Islet of Langerhans (tissue), 1 donor: ENCODE measurements around the gene STXBP6.
"Not testable (repeated sequence)": the region's sequence is repeated elsewhere in the genome, so short reads cannot be mapped to it uniquely, and the experiment has no call there.

Experiments used
- FAIRE-seq: peaks from one replicate; lab custom pipeline; 2011; peaks lifted over from hg19 to GRCh38; lab: Jason Lieb, UNC

Gene STXBP6

GRCh38 chr14:24794644-24795305 lies 255.2 kb downstream of the STXBP6 start:
- FAIRE-seq, result no peak

- FAIRE-seq, result no peak
Measured at GRCh38 chr14:24790196-24790595, 259.8 kb downstream of the STXBP6 start.

- FAIRE-seq, result no peak
Measured at GRCh38 chr14:24789378-24789884, 260.5 kb downstream of the STXBP6 start.

- FAIRE-seq, result no peak
Measured at GRCh38 chr14:24785698-24786097, 264.2 kb downstream of the STXBP6 start.

GRCh38 chr14:24784981-24785380 lies 265.0 kb downstream of the STXBP6 start:
- FAIRE-seq, result no peak

- FAIRE-seq, result no peak
Measured at GRCh38 chr14:24783791-24784190, 266.2 kb downstream of the STXBP6 start.

- FAIRE-seq, result no peak
Measured at GRCh38 chr14:24780281-24780680, 269.7 kb downstream of the STXBP6 start.

GRCh38 chr14:24777678-24778077 lies 272.3 kb downstream of the STXBP6 start:
- FAIRE-seq, result no peak

GRCh38 chr14:24775950-24776349 lies 274.0 kb downstream of the STXBP6 start:
- FAIRE-seq, result no peak

- no peak for FAIRE-seq
Measured at GRCh38 chr14:24774187-24774915, 275.6 kb downstream of the STXBP6 start.

GRCh38 chr14:24773564-24773963 lies 276.4 kb downstream of the STXBP6 start:
- FAIRE-seq, result not testable (repeated sequence)

- FAIRE-seq, result no peak
Measured at GRCh38 chr14:24766434-24766833, 283.5 kb downstream of the STXBP6 start.

GRCh38 chr14:24761141-24761540 lies 288.8 kb downstream of the STXBP6 start:
- no peak for FAIRE-seq
